ENCODE data around the gene OSBPL3. TPM values are rescaled to one million over a fixed set of nuclear protein-coding genes. Genes with fewer than 3 reads are reported as not detected.

Gene OSBPL3
- polyA plus RNA-seq, 1 of the 3 experiments (the other 2 are of a cell fraction): 23.2 TPM

- DNase-seq: no peak
- CTCF ChIA-PET: interaction anchor here (1.1 to 1.3 kb wide), 3 partner anchors 8 to 135 kb away, joined by 3 to 4 read pairs (median 3); no protein-coding TSS in a partner anchor
- no peak overlapping the region for H3K4me2 ChIP-seq
Measured at GRCh38 chr7:24963218-24963617, 16.8 kb downstream of the OSBPL3 start.

DNA sequence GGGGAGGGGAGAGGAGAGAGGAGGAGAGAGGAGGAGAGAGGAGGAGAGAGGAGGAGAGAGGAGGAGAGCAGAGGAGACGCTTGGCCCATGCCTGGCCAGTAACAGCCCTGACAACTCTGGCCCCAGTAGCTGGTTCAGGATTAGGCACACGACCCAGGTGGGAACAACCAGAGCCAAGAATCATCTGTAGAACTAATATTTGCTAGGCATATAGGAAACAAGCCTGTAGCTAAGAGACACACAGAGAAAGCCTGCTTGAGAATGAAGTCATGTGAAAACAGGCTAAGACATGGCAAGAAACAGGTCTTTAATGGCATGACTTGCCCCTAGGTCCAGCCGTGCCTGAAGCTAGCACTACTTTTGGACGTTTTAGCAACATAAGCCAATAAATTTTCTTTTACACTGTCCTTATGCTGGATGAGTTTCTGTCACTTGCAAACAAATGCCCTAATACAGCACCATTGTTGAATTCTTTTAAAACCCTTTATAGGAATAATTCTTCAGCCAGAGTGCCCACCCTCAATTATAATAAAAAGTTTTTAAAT lies 17.5 kb downstream of the OSBPL3 start:
- Histone ChIP-seq H3K79me2 (ENCODE audit: insufficient read depth) (peaks cover 98% of the 10 kb centered on the region), H3K9me2 (no peaks in the 10 kb centered on the region), H3K9ac (no peak overlapping the region), H3K9me3 (no peaks in the 10 kb centered on the region), H3K36me3 (replicated peaks in 1 of 2; ENCODE audit: control insufficient read depth in 1 of 2, insufficient read depth in 2 of 2, low read length in 1 of 2) (no peaks in the 10 kb centered on the region), H3K27me3 (ENCODE audit: insufficient read depth) (no peaks in the 10 kb centered on the region), H3F3A (replicated peaks; ENCODE audit: insufficient read depth) (peaks cover 6% of the 10 kb centered on the region), H2AFZ (ENCODE audit: low read depth) (no peak overlapping the region), H3K27ac (ENCODE audit: low read depth in 2 of 2, low read length in 1 of 2) (no peak overlapping the region), H3K4me1 (ENCODE audit: control insufficient read depth in 1 of 2, insufficient read depth in 2 of 2, low read depth in 1 of 2, low read length in 1 of 2) (peaks cover 13 to 16% of the 10 kb centered on the region in 2 experiments), H3K4me2 (no peak overlapping the region), H3K4me3 (ENCODE audit: low read depth in 2 of 2, low read length in 1 of 2) (no peak overlapping the region), H4K20me1 (ENCODE audit: insufficient read depth) (no peaks in the 10 kb centered on the region)
- DNase-seq: no peak
- POLR2A ChIA-PET: no interaction called here
- TF ChIP-seq POLR2AphosphoS5 (IDR thresholded peaks at IDR 0.05; ENCODE audit: low read depth, low read length) (no peak), SIN3A (IDR thresholded peaks at IDR 0.05; ENCODE audit: borderline replicate concordance, low read depth, low read length) (no peak), CHD2 (IDR thresholded peaks at IDR 0.05; ENCODE audit: low read length, partially characterized antibody) (no peak), NRF1 (IDR thresholded peaks at IDR 0.05; ENCODE audit: low read depth, low read length) (no peak), EZH2phosphoT487 (IDR thresholded peaks at IDR 0.05; ENCODE audit: borderline replicate concordance, low read depth) (no peak), RXRA (IDR thresholded peaks at IDR 0.05; ENCODE audit: borderline replicate concordance, low read depth) (no peak), USF2 (IDR thresholded peaks at IDR 0.05; ENCODE audit: borderline replicate concordance, low read depth, low read length) (no peak), REST (IDR thresholded peaks at IDR 0.05; ENCODE audit: low read depth, low read length) (no peak)
- WGBS (ENCODE audit: low lambda C conversion rate): 91% methylated on average over 4 of the region's 4 CpGs
- CTCF ChIA-PET: interaction anchor here (1.1 to 1.3 kb wide), 3 partner anchors 9 to 136 kb away, joined by 3 to 4 read pairs (median 3); no protein-coding TSS in a partner anchor

More at GRCh38 chr7:24963218-24963617, 16.8 kb downstream of the OSBPL3 start:
- H4K20me1 ChIP-seq (ENCODE audit: insufficient read depth): no peaks in the 10 kb centered on the region
- 88% methylated on average over 2 of the region's 2 CpGs for WGBS (ENCODE audit: low lambda C conversion rate)
- POLR2A ChIA-PET: no interaction called here
- H3K9me2 ChIP-seq: no peaks in the 10 kb centered on the region
- no peak for TF ChIP-seq GATA2 (CRISPR knock-in tag; IDR thresholded peaks at IDR 0.05)
- no peak for TF ChIP-seq GABPA (IDR thresholded peaks at IDR 0.05; ENCODE audit: low read depth)
- no peak for TF ChIP-seq CHD2 (IDR thresholded peaks at IDR 0.05; ENCODE audit: low read length, partially characterized antibody)
- no peak for TF ChIP-seq EP300 (IDR thresholded peaks at IDR 0.05; ENCODE audit: borderline replicate concordance in 1 of 2, low read depth in 1 of 2, low read length in 1 of 2)
- no peak for TF ChIP-seq MAX (IDR thresholded peaks at IDR 0.05; ENCODE audit: low read depth)
- TF ChIP-seq SMC3 (IDR thresholded peaks at IDR 0.05; ENCODE audit: low read depth, low read length): no peak
- no peak for TF ChIP-seq YY1 (IDR thresholded peaks at IDR 0.05; ENCODE audit: low read depth)
- TF ChIP-seq NRF1 (IDR thresholded peaks at IDR 0.05; ENCODE audit: low read depth, low read length): no peak
- no peak for TF ChIP-seq TCF12 (IDR thresholded peaks at IDR 0.05)
- TF ChIP-seq EZH2phosphoT487 (IDR thresholded peaks at IDR 0.05; ENCODE audit: borderline replicate concordance, low read depth): no peak
- no peak for TF ChIP-seq MXI1 (IDR thresholded peaks at IDR 0.05; ENCODE audit: low read depth, low read length)
- TF ChIP-seq JUND (IDR thresholded peaks at IDR 0.05): no peak
- no peak for TF ChIP-seq FOXM1 (IDR thresholded peaks at IDR 0.05; ENCODE audit: low read depth)
- TF ChIP-seq USF1 (IDR thresholded peaks at IDR 0.05; ENCODE audit: borderline replicate concordance, low read depth): no peak
- TF ChIP-seq ELF1 (IDR thresholded peaks at IDR 0.05): no peak
- no peak for TF ChIP-seq PBX3 (IDR thresholded peaks at IDR 0.05)
- TF ChIP-seq RXRA (IDR thresholded peaks at IDR 0.05; ENCODE audit: borderline replicate concordance, low read depth): no peak
- no peak overlapping the region for H3K9ac ChIP-seq
- H3K4me3 ChIP-seq (ENCODE audit: low read depth in 2 of 2, low read length in 1 of 2): no peak overlapping the region
- no peak overlapping the region for H3K27ac ChIP-seq (ENCODE audit: low read depth in 2 of 2, low read length in 1 of 2)
- no peaks in the 10 kb centered on the region for H3K36me3 ChIP-seq (replicated peaks in 1 of 2; ENCODE audit: control insufficient read depth in 1 of 2, insufficient read depth in 2 of 2, low read length in 1 of 2)
- no peaks in the 10 kb centered on the region for H3K9me3 ChIP-seq
- H3K79me2 ChIP-seq (ENCODE audit: insufficient read depth): peaks cover 98% of the 10 kb centered on the region
- H3F3A ChIP-seq (replicated peaks; ENCODE audit: insufficient read depth): peaks cover 6% of the 10 kb centered on the region
- H3K27me3 ChIP-seq (ENCODE audit: insufficient read depth): no peaks in the 10 kb centered on the region
- no peak overlapping the region for H2AFZ ChIP-seq (ENCODE audit: low read depth)
- peaks cover 13 to 16% of the 10 kb centered on the region in 2 experiments for H3K4me1 ChIP-seq (ENCODE audit: control insufficient read depth in 1 of 2, insufficient read depth in 2 of 2, low read depth in 1 of 2, low read length in 1 of 2)

Data from SK-N-SH (cell line).